Measurements from ENCODE around the gene ABO.

ABO gene

DNA sequence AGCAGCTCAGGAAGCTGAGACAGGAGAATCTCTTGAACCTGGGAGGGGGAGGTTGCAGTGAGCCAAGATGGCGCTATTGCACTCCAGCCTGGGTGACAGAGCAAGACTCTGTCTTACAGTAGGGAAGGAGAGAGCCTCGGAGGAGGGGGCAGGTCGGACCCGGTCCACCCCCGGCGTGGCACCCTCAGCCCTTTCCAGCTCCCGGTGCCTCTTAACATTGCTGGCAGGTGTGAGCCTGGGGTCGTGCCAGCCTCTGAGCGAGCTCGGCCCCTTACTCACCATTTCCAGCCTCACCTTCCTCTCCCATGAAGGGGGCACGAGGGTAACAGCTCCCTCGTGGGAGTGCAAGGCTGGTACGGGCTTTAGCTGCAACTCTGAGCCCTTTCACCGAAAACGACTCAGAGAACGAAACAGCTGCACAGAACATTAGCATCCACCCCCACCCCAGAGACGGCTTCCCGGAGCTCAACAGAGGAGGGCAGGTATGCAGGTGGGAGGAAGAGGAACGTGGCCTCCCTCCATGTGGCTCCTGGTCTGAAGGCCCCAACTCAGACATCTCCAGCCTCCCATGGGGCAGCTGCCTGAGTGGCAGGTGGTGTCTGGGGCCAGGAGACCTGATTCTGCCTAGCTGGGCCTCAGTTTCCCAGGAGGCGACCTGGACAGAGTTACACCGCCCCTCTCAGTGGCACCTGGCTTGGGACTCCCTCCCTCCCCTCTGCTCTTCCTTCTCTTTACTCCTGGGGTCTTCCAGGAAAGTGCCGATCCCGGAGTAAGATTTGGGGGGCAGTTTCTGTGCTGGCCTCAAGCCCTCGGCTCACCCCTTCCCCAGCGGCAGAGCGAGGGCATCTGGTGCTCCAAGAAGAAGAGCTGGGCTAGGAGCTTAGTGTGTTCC, 28.5 kb upstream of the ABO start:
- TF ChIP-seq REST (IDR thresholded peaks at IDR 0.05; ENCODE audit: insufficient read depth in 1 of 2, low read depth in 2 of 2, low read length in 2 of 2) (no peak), FOXP2 (optimal IDR thresholded peaks at IDR 0.05; ENCODE audit: borderline replicate concordance, extremely low read depth, extremely low read length, insufficient read depth) (no peak), SIN3A (IDR thresholded peaks at IDR 0.05; ENCODE audit: borderline replicate concordance, insufficient read depth, low read length) (no peak), POLR2AphosphoS5 (IDR thresholded peaks at IDR 0.05; ENCODE audit: low read depth, low read length) (no peak), TAF1 (IDR thresholded peaks at IDR 0.05; ENCODE audit: borderline replicate concordance, insufficient read depth, low read length) (no peak)

- TF ChIP-seq POLR2AphosphoS5 (IDR thresholded peaks at IDR 0.05; ENCODE audit: low read depth, low read length), result no peak
- no peak for TF ChIP-seq SIN3A (IDR thresholded peaks at IDR 0.05; ENCODE audit: borderline replicate concordance, insufficient read depth, low read length)
- no peak for TF ChIP-seq FOXP2 (optimal IDR thresholded peaks at IDR 0.05; ENCODE audit: borderline replicate concordance, extremely low read depth, extremely low read length, insufficient read depth)
- TF ChIP-seq TAF1 (IDR thresholded peaks at IDR 0.05; ENCODE audit: borderline replicate concordance, insufficient read depth, low read length), result no peak
- TF ChIP-seq REST (IDR thresholded peaks at IDR 0.05; ENCODE audit: insufficient read depth in 1 of 2, low read depth in 2 of 2, low read length in 2 of 2), result no peak
Observed at GRCh38 chr9:133301253-133302230, 26.5 kb upstream of the ABO start.

- no peak for TF ChIP-seq TAF1 (IDR thresholded peaks at IDR 0.05; ENCODE audit: borderline replicate concordance, insufficient read depth, low read length)
- TF ChIP-seq POLR2AphosphoS5 (IDR thresholded peaks at IDR 0.05; ENCODE audit: low read depth, low read length), result no peak
- TF ChIP-seq SIN3A (IDR thresholded peaks at IDR 0.05; ENCODE audit: borderline replicate concordance, insufficient read depth, low read length), result no peak
- no peak for TF ChIP-seq REST (IDR thresholded peaks at IDR 0.05; ENCODE audit: insufficient read depth in 1 of 2, low read depth in 2 of 2, low read length in 2 of 2)
- TF ChIP-seq FOXP2 (optimal IDR thresholded peaks at IDR 0.05; ENCODE audit: borderline replicate concordance, extremely low read depth, extremely low read length, insufficient read depth), result no peak
Observed at GRCh38 chr9:133294257-133294656, 19.3 kb upstream of the ABO start.

- no peak for TF ChIP-seq TAF1 (IDR thresholded peaks at IDR 0.05; ENCODE audit: borderline replicate concordance, insufficient read depth, low read length)
- no peak for TF ChIP-seq SIN3A (IDR thresholded peaks at IDR 0.05; ENCODE audit: borderline replicate concordance, insufficient read depth, low read length)
- no peak for TF ChIP-seq FOXP2 (optimal IDR thresholded peaks at IDR 0.05; ENCODE audit: borderline replicate concordance, extremely low read depth, extremely low read length, insufficient read depth)
- TF ChIP-seq POLR2AphosphoS5 (IDR thresholded peaks at IDR 0.05; ENCODE audit: low read depth, low read length), result no peak
- TF ChIP-seq REST (IDR thresholded peaks at IDR 0.05; ENCODE audit: insufficient read depth in 1 of 2, low read depth in 2 of 2, low read length in 2 of 2), result no peak
Observed at GRCh38 chr9:133290751-133291302, 15.8 kb upstream of the ABO start.
